ENCODE results near the gene LRRC2.
"Not testable (repeated sequence)": the region's sequence is repeated elsewhere in the genome, so short reads cannot be mapped to it uniquely, and the experiment has no call there.

The LRRC2 gene

GRCh38 chr3:46566040-46566641 is at the start of gene LRRC2:
Gene LRRC2 (minus strand): TSS chr3:46566302. CDS start chr3:46551591, 14,711 bp downstream.
- no peak for DNase-seq

- no peak for DNase-seq
Measured at GRCh38 chr3:46615050-46615775, 49.1 kb upstream of the LRRC2 start.

- no peak for DNase-seq
Measured at GRCh38 chr3:46614431-46614830, 48.3 kb upstream of the LRRC2 start.

GRCh38 chr3:46613313-46614005 is 47.4 kb upstream of the LRRC2 start:
- DNase-seq: no peak

- no peak for DNase-seq
Measured at GRCh38 chr3:46612324-46612723, 46.2 kb upstream of the LRRC2 start, which contains the start of gene FAM240A. Gene FAM240A (plus strand): TSS chr3:46612525. CDS start chr3:46612684, 159 bp downstream.

- DNase-seq: no peak
Measured at GRCh38 chr3:46609944-46610722, 44.0 kb upstream of the LRRC2 start.

GRCh38 chr3:46609212-46609721 is 43.2 kb upstream of the LRRC2 start:
- DNase-seq: no peak

GRCh38 chr3:46607603-46608028 is 41.5 kb upstream of the LRRC2 start:
- no peak for DNase-seq

- no peak for DNase-seq
Measured at GRCh38 chr3:46604127-46604526, 38.0 kb upstream of the LRRC2 start.

GRCh38 chr3:46603446-46604046 is 37.4 kb upstream of the LRRC2 start:
- DNase-seq: no peak

GRCh38 chr3:46599590-46599989 is 33.5 kb upstream of the LRRC2 start:
- DNase-seq: no peak

- DNase-seq: no peak
Measured at GRCh38 chr3:46595819-46596314, 29.8 kb upstream of the LRRC2 start.

- no peak for DNase-seq
Measured at GRCh38 chr3:46594723-46595122, 28.6 kb upstream of the LRRC2 start.

- no peak for DNase-seq
Measured at GRCh38 chr3:46593979-46594378, 27.9 kb upstream of the LRRC2 start.

- no peak for DNase-seq
Measured at GRCh38 chr3:46593274-46593862, 27.3 kb upstream of the LRRC2 start.

- not testable (repeated sequence) for DNase-seq
Measured at GRCh38 chr3:46587268-46587667, 21.2 kb upstream of the LRRC2 start.

GRCh38 chr3:46586738-46587246 is 20.7 kb upstream of the LRRC2 start:
- no peak for DNase-seq

- DNase-seq: no peak
Measured at GRCh38 chr3:46585799-46586693, 19.9 kb upstream of the LRRC2 start.

- DNase-seq: no peak
Measured at GRCh38 chr3:46584598-46585467, 18.7 kb upstream of the LRRC2 start.
